ENCODE measurements around the gene GMNC.

The GMNC gene

DNA sequence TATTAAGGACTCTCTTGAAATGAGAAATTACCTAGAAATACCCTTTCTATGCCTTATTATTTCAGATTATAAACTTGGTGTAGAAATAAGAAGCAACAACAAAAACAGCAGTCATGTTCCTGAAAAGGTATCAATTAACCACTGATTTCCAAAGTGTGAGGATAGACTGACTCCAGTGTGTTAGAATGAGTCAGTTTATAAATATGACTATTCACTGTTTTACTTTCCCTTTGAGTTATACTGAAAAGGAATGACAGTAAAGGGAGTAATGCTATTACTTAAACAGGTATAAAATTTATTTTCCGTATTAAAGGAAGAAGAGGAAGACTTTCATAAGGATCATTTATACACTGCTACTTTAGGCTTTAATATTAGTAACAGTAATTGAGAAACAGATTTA lies 12.9 kb downstream of the GMNC start:
- no peak for DNase-seq (ENCODE audit: low read depth)

DNA sequence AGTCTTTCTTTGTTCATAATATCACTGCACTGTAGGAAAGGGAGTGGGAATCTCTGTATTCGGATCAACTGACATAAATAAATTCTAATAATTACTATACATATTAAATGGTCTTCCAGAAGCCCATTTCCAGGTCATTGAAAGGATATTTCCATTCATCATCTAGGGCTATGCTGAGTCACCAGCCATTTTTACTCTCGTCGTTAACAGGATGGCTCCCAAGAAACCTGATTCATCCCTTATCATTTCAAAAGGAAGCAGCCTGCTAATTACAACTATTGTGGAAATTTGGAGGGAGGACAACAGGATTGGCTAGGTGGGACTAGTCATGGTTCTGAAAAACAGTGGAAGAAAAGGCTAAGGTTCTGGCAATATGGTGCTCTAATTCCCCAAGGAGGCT lies 13.6 kb downstream of the GMNC start:
- no peak for DNase-seq (ENCODE audit: low read depth)

DNA sequence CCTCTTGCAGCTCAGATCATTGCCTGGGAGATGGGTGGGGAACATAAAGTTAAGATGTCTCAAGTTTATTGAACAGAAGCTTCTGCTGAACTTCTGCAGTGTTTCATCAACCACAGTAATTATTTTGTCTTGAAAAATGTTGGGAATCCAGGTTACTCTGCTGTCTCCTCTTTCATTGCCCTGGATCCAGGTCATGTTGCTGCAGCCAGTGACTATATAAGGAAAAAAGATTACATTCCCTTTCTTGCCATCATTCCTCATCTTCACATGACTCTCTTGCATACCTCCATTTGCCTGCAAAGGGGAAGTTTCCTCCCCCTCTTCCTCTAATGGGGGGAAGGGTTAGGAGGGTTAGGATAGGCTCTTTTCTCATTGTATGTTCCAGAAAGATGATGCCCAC lies 15.1 kb downstream of the GMNC start:
- DNase-seq (ENCODE audit: low read depth), result no peak

DNA sequence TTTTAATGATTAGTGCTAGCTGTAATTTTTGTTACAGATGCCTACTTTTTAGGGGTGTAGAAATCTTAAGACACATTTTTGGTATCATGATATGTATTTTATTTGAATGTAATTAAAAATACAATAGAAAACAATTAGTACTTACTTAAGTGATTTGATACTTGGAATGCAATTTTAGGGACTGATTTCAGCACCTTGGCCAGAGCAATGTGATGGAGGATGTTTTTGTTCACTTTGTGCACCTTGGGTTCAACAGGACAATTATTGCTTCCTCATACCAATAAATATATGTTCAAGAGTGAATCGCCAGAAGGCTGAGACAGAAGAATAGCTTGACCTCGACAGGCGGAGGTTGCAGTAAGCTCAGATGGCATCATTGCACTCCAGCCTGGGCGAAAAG lies 22.3 kb downstream of the GMNC start:
- DNase-seq (ENCODE audit: low read depth), result no peak

DNA sequence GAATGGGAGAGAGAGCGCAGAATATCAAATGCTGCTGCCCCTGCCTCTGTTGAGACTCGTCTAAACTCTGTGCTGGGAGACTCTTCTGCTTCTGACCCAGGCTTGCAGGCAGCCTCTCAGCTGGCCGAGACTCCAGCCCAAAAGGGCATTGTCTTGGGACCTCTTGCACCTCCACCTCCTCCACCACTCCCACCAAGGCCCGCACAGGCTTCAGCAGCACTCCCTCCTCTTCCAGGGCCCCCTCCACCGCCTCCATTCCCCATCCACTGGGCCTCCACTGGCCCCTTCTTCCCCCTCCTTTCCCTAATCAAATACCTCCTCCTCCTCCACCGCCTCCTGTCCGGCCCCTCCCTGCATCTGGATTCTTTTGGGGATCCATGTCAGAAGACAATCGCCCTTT lies 31.3 kb downstream of the GMNC start:
- DNase-seq (ENCODE audit: low read depth), result no peak

DNA sequence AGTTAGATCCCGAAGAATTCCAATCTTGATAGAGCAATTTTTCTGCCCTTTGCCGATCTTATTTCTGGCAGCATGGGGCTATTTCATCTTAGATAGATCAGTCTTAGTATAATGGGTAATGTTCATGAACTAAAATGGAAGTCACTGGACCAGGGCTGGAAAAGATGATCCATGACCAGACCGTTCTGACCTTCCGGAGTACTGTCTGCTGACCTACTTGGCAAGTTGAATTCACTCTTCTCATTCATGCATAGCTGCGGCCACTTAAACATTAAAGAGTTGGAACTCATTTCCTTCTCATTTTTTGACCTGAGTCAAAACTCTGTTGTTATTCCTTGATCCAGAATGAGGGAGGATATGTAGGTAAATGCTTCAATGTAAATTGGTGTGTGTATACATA lies 32.5 kb downstream of the GMNC start:
- DNase-seq (ENCODE audit: low read depth), result no peak

DNA sequence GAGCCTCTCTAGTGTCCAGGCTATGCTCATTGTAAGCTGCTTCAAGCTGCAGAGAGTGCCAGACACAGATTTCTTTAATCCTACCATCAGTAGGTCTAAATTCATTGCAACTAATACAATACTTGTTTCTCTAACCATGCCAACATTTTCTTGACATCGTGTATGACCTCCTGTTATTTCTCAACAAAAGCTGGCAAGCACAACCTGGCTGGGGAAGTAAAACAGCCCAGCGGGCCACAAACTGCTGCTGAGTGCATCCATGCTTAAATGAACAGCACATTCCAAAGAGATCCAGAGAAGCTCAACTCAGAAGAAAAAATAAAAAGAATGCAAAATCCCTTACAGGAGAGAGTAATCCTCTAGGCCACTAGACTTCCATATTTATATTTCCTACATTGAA lies 36.5 kb downstream of the GMNC start:
- peak; percentile 79 for DNase-seq (ENCODE audit: low read depth)

DNA sequence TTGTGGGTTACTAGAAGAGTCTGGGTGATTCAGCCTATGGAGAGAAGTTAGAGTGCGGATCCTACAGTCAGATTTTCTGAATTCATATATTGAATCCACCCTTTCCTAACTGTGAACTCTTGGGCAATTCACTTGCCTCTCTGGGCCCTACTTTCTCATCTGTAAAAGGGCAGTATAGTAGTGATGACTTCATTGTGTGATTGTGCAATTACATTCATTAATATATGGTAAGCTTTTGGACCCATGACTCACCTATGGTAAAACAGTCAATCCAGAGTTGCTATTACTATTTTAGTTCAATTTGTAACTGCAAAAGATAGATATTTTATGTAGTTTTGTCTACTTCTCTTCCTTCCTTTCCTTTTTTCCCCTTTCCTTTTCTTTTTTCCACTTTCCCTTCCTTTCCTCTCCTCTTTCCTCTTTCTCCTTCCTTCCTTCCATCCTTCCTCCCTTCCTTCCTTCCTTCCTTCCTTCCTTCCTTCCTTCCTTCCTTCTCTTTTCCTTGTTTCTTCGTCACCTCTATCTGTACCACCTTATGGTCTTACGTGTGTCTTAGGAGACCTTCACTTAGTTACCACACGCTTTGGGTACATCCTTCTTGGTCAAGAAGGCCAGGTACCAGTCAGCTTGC lies 37.0 kb downstream of the GMNC start:
- no peak for DNase-seq (ENCODE audit: low read depth)

DNA sequence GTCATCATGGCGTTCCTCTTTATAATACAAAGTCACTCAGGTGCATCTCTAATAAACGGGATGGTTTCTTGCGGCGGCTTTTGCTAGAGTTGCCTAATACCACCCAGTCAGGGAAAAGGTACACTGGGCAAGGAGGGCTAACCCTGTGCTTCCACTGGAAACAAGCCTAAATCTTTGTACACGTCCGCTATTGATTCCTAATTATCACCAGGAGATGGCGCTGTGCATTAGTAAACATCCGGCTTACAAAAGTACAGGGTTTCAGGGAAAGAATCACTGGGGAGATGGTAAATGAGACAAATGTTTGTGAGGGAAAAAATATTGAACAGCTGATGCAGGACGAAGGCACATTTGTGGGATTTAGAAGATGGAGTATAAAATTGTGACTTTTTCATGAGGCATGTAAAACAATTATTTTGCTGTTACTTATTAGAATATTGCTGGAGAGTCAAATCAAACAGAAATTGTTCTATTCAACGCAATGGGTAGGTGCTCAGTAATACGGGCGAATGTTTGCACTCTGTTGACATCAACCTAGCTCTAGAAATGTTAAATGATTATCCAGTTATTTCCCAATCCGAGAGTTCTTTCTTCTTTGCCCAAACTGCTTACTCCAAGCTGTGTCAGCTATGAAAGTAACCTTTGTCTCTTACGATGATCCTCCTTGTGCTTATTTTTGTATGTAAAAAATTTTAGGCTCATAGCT lies 50.6 kb downstream of the GMNC start:
- peak; percentile 54 for DNase-seq (ENCODE audit: low read depth)

DNA sequence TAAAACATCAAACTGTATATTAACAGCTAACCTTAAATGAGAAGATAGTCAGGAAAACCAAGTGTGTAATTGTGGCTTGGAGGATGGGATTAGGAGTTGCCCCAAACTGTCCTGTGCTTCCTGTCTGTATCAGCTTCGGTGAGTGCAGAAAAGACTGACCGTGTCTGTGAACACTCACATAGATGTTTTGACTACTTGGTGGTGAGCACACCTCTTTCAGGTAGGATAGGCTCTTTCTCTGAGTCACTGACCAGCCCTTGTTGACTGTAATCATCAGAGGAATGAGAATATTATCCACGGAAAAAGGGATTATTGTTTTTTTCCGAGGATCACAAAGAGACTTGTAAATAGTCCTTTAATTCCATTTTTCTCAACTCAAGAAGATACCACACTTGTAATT lies 51.5 kb downstream of the GMNC start:
- DNase-seq (ENCODE audit: low read depth), result no peak

DNA sequence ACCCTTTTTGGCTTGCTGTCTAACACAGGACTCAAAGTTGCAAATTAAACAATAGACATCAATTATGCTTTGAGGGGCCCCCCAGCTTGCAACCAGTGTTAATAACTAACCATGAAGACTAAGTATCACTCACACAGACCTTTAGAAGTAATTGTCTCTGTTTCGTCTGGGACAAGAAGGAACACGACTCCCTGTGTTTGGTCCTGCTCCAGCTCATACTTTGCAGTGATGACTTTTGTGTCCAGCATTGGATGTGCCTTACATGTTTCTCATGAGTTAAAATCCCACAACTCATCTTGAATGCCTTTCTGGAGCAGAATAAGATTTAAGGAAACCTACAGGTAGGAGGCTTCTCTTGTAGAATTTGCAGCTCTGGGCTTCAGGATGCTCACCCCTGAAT lies 53.1 kb downstream of the GMNC start:
- no peak for DNase-seq (ENCODE audit: low read depth)

DNA sequence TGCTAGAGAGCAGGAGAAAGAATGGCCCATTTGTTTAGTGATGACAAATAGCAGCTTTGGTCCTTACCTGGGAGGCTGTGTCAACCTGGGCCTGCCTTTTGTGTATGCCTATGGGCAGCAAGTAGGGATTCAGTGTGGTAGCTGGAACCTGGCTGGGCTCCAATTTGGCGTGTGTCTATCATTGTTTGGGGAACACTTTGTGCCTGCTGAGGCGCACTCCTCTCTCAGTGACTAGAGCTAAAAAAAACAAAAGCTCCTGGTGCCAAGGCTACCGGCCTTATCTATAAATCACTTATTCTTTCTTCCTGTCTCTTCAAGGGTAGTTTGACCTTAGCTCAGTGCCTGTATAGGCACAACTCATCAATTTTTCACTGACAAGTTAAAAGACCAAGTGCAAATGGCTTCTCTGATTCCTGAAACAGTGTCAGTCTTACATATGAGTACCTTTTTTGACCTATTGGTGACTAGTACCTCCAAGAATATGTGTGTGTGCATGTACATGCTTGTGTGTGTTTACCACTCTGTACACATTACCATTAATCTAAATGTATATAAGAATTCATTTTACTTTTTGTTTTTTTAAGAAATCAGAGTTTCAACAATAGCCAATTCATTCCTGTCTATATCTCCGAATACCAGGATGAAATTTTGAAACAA lies 54.6 kb downstream of the GMNC start:
- DNase-seq (ENCODE audit: low read depth), result peak; percentile 9
